H1 (cell line): ENCODE results near the gene SEMA3F. TPM values are rescaled to one million over a fixed set of nuclear protein-coding genes. Genes with fewer than 3 reads are reported as not detected.

ENCODE experiments used
- CTCF ChIA-PET: fragments of 300-600 bp; sonication (Branson Sonifier 250); formaldehyde crosslinking; loops from one replicate; lab custom pipeline; 2021; ENCODE audit not compliant: partially characterized antibody; lab: Charles Lee
- POLR2A ChIA-PET: fragments of 300-600 bp; sonication (Branson Sonifier 250); formaldehyde crosslinking; loops from one replicate; lab custom pipeline; 2021; ENCODE audit warnings: inconsistent platforms; ENCODE audit not compliant: partially characterized antibody; lab: Charles Lee
- DNase-seq, 2 experiments: peaks; one replicate each; pipeline versions ENCODE4 v3.0.0 to v3.0.0-alpha.2; 2010 to 2022; ENCODE audit warnings: low spot score in 2 of 2, low read depth in 1 of 2, mixed read lengths in 1 of 2
- FAIRE-seq: peaks from 2 replicates; lab custom pipeline; 2011; peaks lifted over from hg19 to GRCh38; lab: Jason Lieb, UNC
- H2AFZ ChIP-seq: 2 replicates; pipeline ENCODE4 v1.8.1; 2012; ENCODE audit warnings: low read length, inconsistent platforms
- H2AK5ac ChIP-seq: 2 replicates; pipeline ENCODE4 v1.6.1; 2013; ENCODE audit warnings: low read depth, low read length
- H2BK120ac ChIP-seq: replicated peaks from 2 replicates; pipeline ENCODE3; 2013; ENCODE audit warnings: low read depth, low read length, inconsistent platforms
- H2BK12ac ChIP-seq: 2 replicates; pipeline ENCODE4 v1.6.1; 2013; ENCODE audit warnings: low read depth, low read length
- H2BK15ac ChIP-seq: 2 replicates; pipeline ENCODE4 v1.6.1; 2013; ENCODE audit warnings: low read length
- H2BK20ac ChIP-seq: 2 replicates; pipeline ENCODE4 v1.6.1; 2013; ENCODE audit warnings: low read length
- H2BK5ac ChIP-seq: 2 replicates; pipeline ENCODE4 v1.6.1; 2013; ENCODE audit warnings: low read depth, low read length
- H3K14ac ChIP-seq: 2 replicates; pipeline ENCODE4 v1.6.1; 2013; ENCODE audit warnings: inconsistent platforms; ENCODE audit not compliant: insufficient read length
- H3K18ac ChIP-seq: 2 replicates; pipeline ENCODE4 v1.6.1; 2013; ENCODE audit warnings: low read length; ENCODE audit errors: extremely low read depth
- H3K23ac ChIP-seq: 2 replicates; pipeline ENCODE4 v1.6.1; 2013; ENCODE audit warnings: inconsistent platforms; ENCODE audit not compliant: insufficient read length
- H3K23me2 ChIP-seq: 2 replicates; pipeline ENCODE4 v1.6.1; 2013; ENCODE audit warnings: low read depth, low read length
- H3K27ac ChIP-seq: 2 replicates; pipeline ENCODE4 v1.6.1; 2011; ENCODE audit warnings: low read depth, low read length, inconsistent platforms
- H3K27me3 ChIP-seq, 4 experiments: replicated peaks in 1 of 4; 1 replicate in 1 of 4; 2 replicates in 3 of 4; pipeline versions ENCODE4 v1.6.1 to v1.8.1; 2011 to 2013; ENCODE audit warnings: low read length in 3 of 4, mild to moderate bottlenecking in 3 of 4, inconsistent platforms in 2 of 4, mixed read lengths in 2 of 4, moderate library complexity in 1 of 4; ENCODE audit not compliant: control insufficient read depth in 3 of 4, insufficient read depth in 3 of 4; ENCODE audit errors: extremely low read depth in 1 of 4
- H3K36me3 ChIP-seq, 4 experiments: 2 replicates each; pipeline versions ENCODE4 v1.6.1 to v1.8.1; 2011 to 2013; ENCODE audit warnings: mild to moderate bottlenecking in 4 of 4, low read length in 3 of 4, moderate library complexity in 2 of 4, control low read depth in 1 of 4, inconsistent platforms in 1 of 4; ENCODE audit not compliant: insufficient read depth in 4 of 4, control insufficient read depth in 2 of 4
- H3K4ac ChIP-seq: replicated peaks from 2 replicates; pipeline ENCODE3; 2013; ENCODE audit warnings: low read length, low read depth, mixed read lengths, inconsistent platforms; ENCODE audit not compliant: insufficient read length
- H3K4me1 ChIP-seq, 4 experiments: replicated peaks in 1 of 4; 1 replicate in 1 of 4; 2 replicates in 3 of 4; pipeline versions ENCODE4 v1.6.1 to v1.8.1; 2011 to 2013; ENCODE audit warnings: low read length in 3 of 4, inconsistent platforms in 2 of 4, mixed read lengths in 1 of 4; ENCODE audit not compliant: insufficient read depth in 4 of 4, control insufficient read depth in 3 of 4
- H3K4me2 ChIP-seq, 2 experiments: 2 replicates each; pipeline versions ENCODE4 v1.6.1 to v1.8.1; 2011 to 2013; ENCODE audit warnings: low read depth in 2 of 2, low read length in 2 of 2, control low read depth in 1 of 2, inconsistent platforms in 1 of 2, mild to moderate bottlenecking in 1 of 2; ENCODE audit not compliant: insufficient read depth in 1 of 2
- H3K4me3 ChIP-seq, 4 experiments: fragments of 200-600, 300-600 bp in 1 of 4; sonication (generic), shearing (Covaris generic), sonication (Bioruptor Twin) in 1 of 4; 2 replicates each; pipeline versions ENCODE4 v1.5.1 to v1.8.1; 2011 to 2016; ENCODE audit warnings: low read length in 4 of 4, low read depth in 3 of 4, control low read depth in 2 of 4, inconsistent platforms in 2 of 4, mild to moderate bottlenecking in 2 of 4, mixed read lengths in 1 of 4, moderate library complexity in 1 of 4; ENCODE audit not compliant: insufficient read depth in 2 of 4; ENCODE audit errors: extremely low read depth in 1 of 4
- H3K56ac ChIP-seq: replicated peaks from 2 replicates; pipeline ENCODE3; 2013; ENCODE audit warnings: low read depth, mild to moderate bottlenecking, mixed read lengths, low read length, inconsistent platforms; ENCODE audit not compliant: insufficient read length
- H3K79me1 ChIP-seq: 2 replicates; pipeline ENCODE4 v1.6.1; 2013; ENCODE audit warnings: low read depth, low read length, control low read depth
- H3K79me2 ChIP-seq, 2 experiments: 2 replicates each; pipeline versions ENCODE4 v1.6.1 to v1.8.1; 2012 to 2013; ENCODE audit warnings: low read length in 2 of 2, mild to moderate bottlenecking in 2 of 2, inconsistent platforms in 1 of 2; ENCODE audit not compliant: insufficient read depth in 2 of 2, control insufficient read depth in 1 of 2
- H3K9ac ChIP-seq, 4 experiments: replicated peaks in 1 of 4; 1 replicate in 1 of 4; 2 replicates in 3 of 4; pipeline versions ENCODE4 v1.6.1 to v1.8.1; 2011 to 2013; ENCODE audit warnings: low read depth in 3 of 4, low read length in 3 of 4, control low read depth in 2 of 4, mild to moderate bottlenecking in 2 of 4, moderate library complexity in 2 of 4, inconsistent platforms in 1 of 4; ENCODE audit errors: extremely low read depth in 1 of 4
- H3K9me3 ChIP-seq, 2 experiments: 2 replicates each; pipeline versions ENCODE4 v1.6.1 to v1.8.1; 2012 to 2013; ENCODE audit warnings: mild to moderate bottlenecking in 2 of 2, moderate library complexity in 2 of 2, control low read depth in 1 of 2, inconsistent platforms in 1 of 2, low read depth in 1 of 2, low read length in 1 of 2, mixed read lengths in 1 of 2; ENCODE audit not compliant: insufficient read depth in 2 of 2
- H4K20me1 ChIP-seq, 2 experiments: replicated peaks in 1 of 2; 2 replicates each; pipeline versions ENCODE3 to v1.8.1; 2011 to 2013; ENCODE audit warnings: inconsistent platforms in 2 of 2, low read length in 2 of 2, mild to moderate bottlenecking in 1 of 2; ENCODE audit not compliant: insufficient read depth in 2 of 2, control insufficient read depth in 1 of 2
- H4K5ac ChIP-seq: 2 replicates; pipeline ENCODE4 v1.6.1; 2013; ENCODE audit warnings: low read length, low read depth, mixed read lengths, inconsistent platforms; ENCODE audit not compliant: insufficient read length
- H4K8ac ChIP-seq: 2 replicates; pipeline ENCODE4 v1.8.0; 2013; ENCODE audit warnings: mild to moderate bottlenecking, moderate library complexity, low read length, inconsistent platforms; ENCODE audit not compliant: insufficient read depth; ENCODE audit errors: extremely low read depth
- H4K91ac ChIP-seq: replicated peaks from 2 replicates; pipeline ENCODE3; 2013; ENCODE audit warnings: low read length, mixed read lengths, inconsistent platforms; ENCODE audit not compliant: insufficient read length
- CHD1 ChIP-seq: IDR thresholded peaks from 2 replicates; pipeline ENCODE4 v1.6.1; 2012; ENCODE audit warnings: low read depth, low read length, improper control_type of control experiment
- CREB1 ChIP-seq: IDR thresholded peaks from 2 replicates; pipeline ENCODE4 v1.6.1; 2012; ENCODE audit warnings: inconsistent platforms
- MAX ChIP-seq: IDR thresholded peaks from 2 replicates; pipeline ENCODE4 v1.6.1; 2012; ENCODE audit warnings: inconsistent platforms
- PHF8 ChIP-seq: fragments of 200-600 bp; sonication (generic); conservative IDR thresholded peaks from 2 replicates; pipeline ENCODE4 v1.7.1; 2012; ENCODE audit warnings: low read depth, mild to moderate bottlenecking, inconsistent platforms, low read length, moderate library complexity
- POLR2AphosphoS5 ChIP-seq: IDR thresholded peaks from 2 replicates; pipeline ENCODE4 v1.6.1; 2011; ENCODE audit warnings: low read depth, low read length
- RXRA ChIP-seq: IDR thresholded peaks from 2 replicates; pipeline ENCODE4 v1.6.1; 2011; ENCODE audit warnings: low read depth, mild to moderate bottlenecking, low read length, moderate library complexity; ENCODE audit not compliant: insufficient read depth
- SIRT6 ChIP-seq: IDR thresholded peaks from one replicate; pipeline ENCODE4 v1.7.1; 2012; ENCODE audit warnings: low read length, inconsistent platforms
- SP1 ChIP-seq: IDR thresholded peaks from 2 replicates; pipeline ENCODE4 v1.6.1; 2011; ENCODE audit warnings: low read depth, low read length
- SP2 ChIP-seq: IDR thresholded peaks from 2 replicates; pipeline ENCODE4 v1.6.1; 2012; ENCODE audit warnings: mild to moderate bottlenecking, low read length, inconsistent platforms
- TAF1 ChIP-seq: IDR thresholded peaks from 2 replicates; pipeline ENCODE4 v1.6.1; 2011; ENCODE audit warnings: mild to moderate bottlenecking, low read depth, low read length
- TCF12 ChIP-seq: IDR thresholded peaks from 2 replicates; pipeline ENCODE4 v1.6.1; 2011; ENCODE audit warnings: low read depth, mild to moderate bottlenecking, low read length
- YY1 ChIP-seq: IDR thresholded peaks from 2 replicates; pipeline ENCODE4 v1.6.1; 2011; ENCODE audit warnings: low read depth, mild to moderate bottlenecking, low read length
- WGBS, 2 experiments: shearing (Covaris generic) in 1 of 2; methylation state at CpG; one replicate each; pipeline versions ENCODE4 v1.1.6 to v1.1.7; 2013 to 2015; ENCODE audit warnings: low lambda C conversion rate in 2 of 2, mixed read lengths in 2 of 2, inconsistent platforms in 1 of 2, low coverage in 1 of 2, missing lambda C conversion rate in 1 of 2; ENCODE audit not compliant: insufficient replicate concordance in 2 of 2, insufficient coverage in 1 of 2, insufficient read length in 1 of 2; ENCODE audit errors: extremely low coverage in 1 of 2, missing lambda C conversion rate in 1 of 2; 5-methylcytosine and 5-hydroxymethylcytosine counted together
- polyA plus RNA-seq, 7 experiments: library from polyadenylated mRNA; depleted of rRNA in 3 of 7; stranded (reverse) in 5 of 7; unstranded in 2 of 7; fragments of >200 nt in 5 of 7; fragments of 200-250 nt in 2 of 7; gene quantifications; 1 replicate in 5 of 7; 2 replicates in 1 of 7; 4 replicates in 1 of 7; pipeline versions ENCODE4 v1.2.1 to v1.2.3, GENCODE V29; 2011 to 2013; ENCODE audit warnings: missing spikeins in 2 of 7, mixed read lengths in 2 of 7
- total RNA-seq: library from RNA; stranded (reverse); fragmentation: NEBNext Ultra II Directional; extraction: Animal tissue kit (Norgen Biotek cat#: 25700); gene quantifications from 2 replicates; pipeline ENCODE4 v1.2.1, GENCODE V29; 2021

Gene SEMA3F
- total and polyA plus RNA-seq, 2 of the 8 experiments (the other 6 are each of a cell fraction or from before 2014, with no cell fraction given): 20.3 to 37.0 TPM

GRCh38 chr3:50124052-50124799 lies 30.9 kb upstream of the SEMA3F start:
- Histone ChIP-seq H3K79me2 (no peaks in the 10 kb centered on the region), H3K27ac (no peak overlapping the region), H4K20me1 (peaks cover 2 to 8% of the 10 kb centered on the region in 2 experiments), H2BK120ac (peak overlapping the region; percentile 94), H2BK20ac (peak overlapping the region; percentile 55; the same call in 1 of the 2 replicates), H3K23ac (no peak overlapping the region), H3K9ac (no peak overlapping the region), H3K4me3 (no peak overlapping the region), H3K56ac (peak overlapping the region; percentile 60), H2AFZ (no peak overlapping the region; the same call in 1 of the 2 replicates), H3K4me2 (peak overlapping the region; percentile 1 to 17; a peak in 1 of 4 replicates), H3K79me1 (no peaks in the 10 kb centered on the region), H2BK15ac (peak overlapping the region; percentile 92; the same call in 1 of the 2 replicates), H3K4me1 (peaks cover 4 to 32% (median 23%) of the 10 kb centered on the region in 4 experiments), H3K23me2 (no peaks in the 10 kb centered on the region), H4K8ac (no peak overlapping the region), H4K91ac (peak overlapping the region; percentile 58), H3K14ac (no peak overlapping the region), H3K36me3 (peaks cover 0 to 7% (median 4%) of the 10 kb centered on the region in 4 experiments; a peak in 7 of 8 replicates), H2BK5ac (peak overlapping the region; percentile 78; the same call in 1 of the 2 replicates), H4K5ac (no peak overlapping the region), H2AK5ac (peak overlapping the region; percentile 80; the same call in 1 of the 2 replicates), H3K18ac (peak overlapping the region; percentile 93), H3K4ac (no peak overlapping the region), H2BK12ac (peak overlapping the region; percentile 98; the same call in 1 of the 2 replicates), H3K27me3 (no peaks in the 10 kb centered on the region), H3K9me3 (no peaks in the 10 kb centered on the region)
- CTCF ChIA-PET: interaction anchor here (0.7 to 20.9 kb wide), 13 partner anchors 13 to 122 kb away, joined by 3 to 591 read pairs (median 11); partner anchors contain the start of gene GNAT1
- TF ChIP-seq TAF1 (no peak), PHF8 (no peak), POLR2AphosphoS5 (no peak), SP2 (no peak), TCF12 (no peak), CREB1 (no peak), SIRT6 (no peak), SP1 (no peak), YY1 (no peak), MAX (no peak), RXRA (no peak), CHD1 (no peak)
- DNase-seq: no peak
- POLR2A ChIA-PET: interaction anchor here (0.7 to 11.1 kb wide), 10 partner anchors 13 to 97 kb away, joined by 3 to 133 read pairs (median 12); partner anchors contain the start of gene GNAT1
- FAIRE-seq: no peak
- 58% methylated on average over 2 of the region's 15 CpGs; no CpG with 5 or more reads in 1 of the 2 experiments for WGBS, 2 experiments
